Liver (tissue), 9 donors: ENCODE results near the gene MTHFD2L. TPM values are rescaled to one million over a fixed set of nuclear protein-coding genes. Genes with fewer than 3 reads are reported as not detected.

ENCODE experiments used
- DNase-seq: peaks from one replicate; pipeline ENCODE4 v3.0.0-alpha.2; 2017; ENCODE audit warnings: low spot score
- H3K27ac ChIP-seq, 2 donors: one replicate each; pipeline ENCODE4 v1.7.0; 2013; ENCODE audit warnings: inconsistent platforms in 2 of 2, low read length in 2 of 2, control low read depth in 1 of 2, low read depth in 1 of 2, mild to moderate bottlenecking in 1 of 2
- H3K27me3 ChIP-seq, 4 donors: one replicate each; pipeline versions ENCODE4 v1.6.1 to v1.7.0; 2013; ENCODE audit warnings: low read length in 3 of 4, inconsistent platforms in 1 of 4, mild to moderate bottlenecking in 1 of 4, moderate library complexity in 1 of 4; ENCODE audit not compliant: control insufficient read depth in 4 of 4, insufficient read depth in 4 of 4
- H3K36me3 ChIP-seq, 4 donors: one replicate each; pipeline versions ENCODE4 v1.6.1 to v1.7.0; 2013; ENCODE audit warnings: low read length in 3 of 4, mild to moderate bottlenecking in 3 of 4, low read depth in 1 of 4, moderate library complexity in 1 of 4; ENCODE audit not compliant: control insufficient read depth in 4 of 4, insufficient read depth in 3 of 4
- H3K4me1 ChIP-seq, 4 donors: one replicate each; pipeline versions ENCODE4 v1.6.1 to v1.7.0; 2013; ENCODE audit warnings: low read length in 3 of 4, mild to moderate bottlenecking in 3 of 4, moderate library complexity in 1 of 4; ENCODE audit not compliant: control insufficient read depth in 4 of 4, insufficient read depth in 4 of 4
- H3K4me3 ChIP-seq, 3 donors: one replicate each; pipeline versions ENCODE4 v1.6.1 to v1.7.0; 2013; ENCODE audit warnings: low read length in 3 of 3, control low read depth in 1 of 3, low read depth in 1 of 3, mild to moderate bottlenecking in 1 of 3
- H3K9ac ChIP-seq, 2 donors: one replicate each; pipeline ENCODE4 v1.7.0; 2013; ENCODE audit warnings: low read length in 2 of 2, mild to moderate bottlenecking in 2 of 2, moderate library complexity in 2 of 2, control low read depth in 1 of 2, low read depth in 1 of 2
- H3K9me3 ChIP-seq, 4 donors: one replicate each; pipeline versions ENCODE4 v1.6.1 to v1.7.0; 2013; ENCODE audit warnings: low read length in 3 of 4; ENCODE audit not compliant: control insufficient read depth in 4 of 4
- CTCF ChIP-seq: fragments of 150-350 bp; IDR thresholded peaks from 2 replicates; pipeline ENCODE4 v1.5.1; 2017; ENCODE audit warnings: improper control_type of control experiment, low read depth, low read length; ENCODE audit not compliant: missing input control
- EGR1 ChIP-seq, 2 donors: IDR thresholded peaks; 2 replicates each; pipeline ENCODE4 v1.6.1; 2016 to 2018; ENCODE audit warnings: antibody characterized with exemption in 2 of 2, low read depth in 2 of 2
- FOXA1 ChIP-seq: IDR thresholded peaks from 2 replicates; pipeline ENCODE4 v1.6.1; 2016; ENCODE audit warnings: antibody characterized with exemption
- GABPA ChIP-seq, 2 donors: IDR thresholded peaks in 1 of 2; conservative IDR thresholded peaks in 1 of 2; 2 replicates each; pipeline ENCODE4 v1.6.1; 2016; ENCODE audit warnings: antibody characterized with exemption in 2 of 2, mild to moderate bottlenecking in 1 of 2, moderate library complexity in 1 of 2
- HNF4A ChIP-seq, 2 donors: conservative IDR thresholded peaks; 2 replicates each; pipeline ENCODE4 v1.6.1; 2016; ENCODE audit warnings: antibody characterized with exemption in 2 of 2, mild to moderate bottlenecking in 2 of 2
- HNF4G ChIP-seq: IDR thresholded peaks from 2 replicates; pipeline ENCODE4 v1.6.1; 2016; ENCODE audit warnings: antibody characterized with exemption
- RAD21 ChIP-seq, 2 donors: IDR thresholded peaks; 2 replicates each; pipeline ENCODE4 v1.6.1; 2016; ENCODE audit warnings: antibody characterized with exemption in 2 of 2, mild to moderate bottlenecking in 2 of 2
- RXRA ChIP-seq, 2 donors: IDR thresholded peaks; 2 replicates each; pipeline ENCODE4 v1.6.1; 2017 to 2018; ENCODE audit warnings: antibody characterized with exemption in 2 of 2, mild to moderate bottlenecking in 1 of 2
- TAF1 ChIP-seq: conservative IDR thresholded peaks from 2 replicates; pipeline ENCODE4 v1.6.1; 2016; ENCODE audit warnings: antibody characterized with exemption, mild to moderate bottlenecking
- YY1 ChIP-seq: IDR thresholded peaks from 2 replicates; pipeline ENCODE4 v1.6.1; 2016; ENCODE audit warnings: antibody characterized with exemption, mild to moderate bottlenecking
- ZBTB33 ChIP-seq: IDR thresholded peaks from 2 replicates; pipeline ENCODE4 v1.6.1; 2016; ENCODE audit warnings: antibody characterized with exemption
- WGBS: extraction: QIAGEN DNeasy Blood & Tissue Kit; methylation state at CpG from one replicate; pipeline ENCODE4 v1.1.7; 2013; 5-methylcytosine and 5-hydroxymethylcytosine counted together
- polyA plus RNA-seq, 2 donors: library from polyadenylated mRNA; stranded (reverse) in 1 of 2; unstranded in 1 of 2; fragments of 200-250 nt in 1 of 2; fragments of >200 nt in 1 of 2; fragmentation: Nextera tagmentation in 1 of 2; extraction: Ambion mirVana in 1 of 2; gene quantifications; one replicate each; pipeline versions ENCODE4 v1.2.1 to v1.2.3, GENCODE V29; 2013 to 2015
- total RNA-seq, 2 donors: library from RNA; depleted of rRNA; stranded (reverse); fragments of >200 nt; gene quantifications; one replicate each; pipeline ENCODE4 v1.2.3, GENCODE V29; 2014
- donor health status: healthy.
- donor health status: healthy.
- donor health status: healthy.
- donor health status: healthy.
- donor health status: healthy.

Gene MTHFD2L
- total and polyA plus RNA-seq, 4 donors, result 7.4 to 51.5 (median 31.1) TPM

GRCh38 chr4:74330295-74330750 is 172.4 kb downstream of the MTHFD2L start (continued):
- TF ChIP-seq CTCF, result no peak
- no peak for TF ChIP-seq TAF1
- TF ChIP-seq GABPA (IDR thresholded peaks at IDR 0.05 in 1 of 2, conservative IDR thresholded peaks at IDR 0.05 in 1 of 2), result no peak
- TF ChIP-seq RAD21 (IDR thresholded peaks at IDR 0.05), result no peak

GRCh38 chr4:74331252-74331651 is 173.3 kb downstream of the MTHFD2L start:
- WGBS, result 74% methylated on average over 2 of the region's 2 CpGs

GRCh38 chr4:74331944-74332343 is 174.0 kb downstream of the MTHFD2L start:
- no peaks in the 10 kb centered on the region for H3K27me3 ChIP-seq
- H3K4me3 ChIP-seq, result no peak overlapping the region
- no peak for DNase-seq
- no peaks in the 10 kb centered on the region for H3K36me3 ChIP-seq
- TF ChIP-seq CTCF (no peak), YY1 (no peak), RXRA (IDR thresholded peaks at IDR 0.05) (no peak), FOXA1 (no peak), HNF4A (conservative IDR thresholded peaks at IDR 0.05) (no peak), HNF4G (no peak), ZBTB33 (no peak)
- no peak overlapping the region for H3K27ac ChIP-seq
- H3K4me1 ChIP-seq, result no peaks in the 10 kb centered on the region
- no peak overlapping the region for H3K9ac ChIP-seq
- H3K9me3 ChIP-seq, result peaks cover 0 to 4% (median 0%) of the 10 kb centered on the region in 4 donors

More at GRCh38 chr4:74331252-74331651, 173.3 kb downstream of the MTHFD2L start:
- Histone ChIP-seq H3K27ac (no peak overlapping the region), H3K9me3 (peaks cover 0 to 4% (median 0%) of the 10 kb centered on the region in 4 donors), H3K27me3 (no peaks in the 10 kb centered on the region), H3K4me3 (no peak overlapping the region), H3K9ac (no peak overlapping the region), H3K36me3 (no peaks in the 10 kb centered on the region), H3K4me1 (no peaks in the 10 kb centered on the region)
- TF ChIP-seq RXRA (IDR thresholded peaks at IDR 0.05) (no peak), EGR1 (IDR thresholded peaks at IDR 0.05; ENCODE audit: low read depth in 2 of 2) (no peak), FOXA1 (no peak)
- no peak for DNase-seq
